ENCODE results near the gene C10orf95.

GRCh38 chr10:102432162-102432950 is 19.0 kb downstream of the C10orf95 start, which contains the start of gene CUEDC2:
- TF ChIP-seq CTCF (IDR thresholded peaks at IDR 0.05) = no peak
- TF ChIP-seq POLR2AphosphoS5 (IDR thresholded peaks at IDR 0.05; ENCODE audit: low read depth, low read length) = peak; percentile 92

Measured in Panc1 (cell line).